ENCODE data around the gene TSHZ2. TPM values are rescaled to one million over a fixed set of nuclear protein-coding genes. Genes with fewer than 3 reads are reported as not detected.

TSHZ2 gene
- total RNA-seq, 1 experiment from 2014 or later = 0.07 TPM

GRCh38 chr20:53539516-53539915, 567.4 kb downstream of the TSHZ2 start:
- no peaks in the 10 kb centered on the region for H4K20me1 ChIP-seq (ENCODE audit: insufficient read depth)
- ChIA-PET POLR2A (no interaction called here), CTCF (interaction anchor here (1.6 kb wide), 1 partner anchor 8 kb away, joined by 5 read pairs; no protein-coding TSS in a partner anchor), RAD21 (ENCODE audit: low non-redundant PET in 1 of 2, low total read pairs in 2 of 2, uncharacterized antibody in 2 of 2, unreplicated experiment in 2 of 2) (no interaction called here)
- ATAC-seq (no peak), DNase-seq (ENCODE audit: low read depth, low spot score) (no peak)
- H3K27ac ChIP-seq (ENCODE audit: low read depth, low read length) = no peak overlapping the region
- no peak overlapping the region for H3K9ac ChIP-seq (ENCODE audit: low read length)
- intact Hi-C loops (cut with micrococcal nuclease) = no loop called here
- H3K4me2 ChIP-seq (ENCODE audit: low read length) = no peak overlapping the region
- H3K4me1 ChIP-seq (ENCODE audit: control insufficient read depth in 1 of 2, insufficient read depth in 2 of 2, low read length in 2 of 2) = no peaks in the 10 kb centered on the region
- no peak overlapping the region for H2AFZ ChIP-seq (ENCODE audit: low read depth, low read length, poor library complexity, severe bottlenecking)
- TF ChIP-seq REST (IDR thresholded peaks at IDR 0.05; ENCODE audit: low read depth) (no peak), CTCF (IDR thresholded peaks at IDR 0.05 in 2 of 3, conservative IDR thresholded peaks at IDR 0.05 in 1 of 3; ENCODE audit: borderline replicate concordance in 1 of 3, insufficient read depth in 1 of 3, low read depth in 2 of 3, low read length in 2 of 3) (no peak), SIN3A (IDR thresholded peaks at IDR 0.05; ENCODE audit: low read depth) (no peak), MAX (IDR thresholded peaks at IDR 0.05) (no peak), TCF7L2 (IDR thresholded peaks at IDR 0.05; ENCODE audit: borderline replicate concordance, extremely low read depth, insufficient read depth, insufficient read length) (no peak)
- no peak overlapping the region for H3K4me3 ChIP-seq (replicated peaks in 1 of 2; ENCODE audit: low read depth in 1 of 2, low read length in 2 of 2)
- H3K36me3 ChIP-seq (ENCODE audit: control insufficient read depth in 1 of 2, insufficient read depth in 2 of 2, low read length in 2 of 2) = no peaks in the 10 kb centered on the region
- no peaks in the 10 kb centered on the region for H3K9me3 ChIP-seq (ENCODE audit: control insufficient read depth in 1 of 2, insufficient read depth in 1 of 2, low read depth in 1 of 2, low read length in 2 of 2)
- BruUV-seq (replicated peaks) = no TSS peak
- H3K9me2 ChIP-seq (ENCODE audit: insufficient read depth) = no peaks in the 10 kb centered on the region
- H3K27me3 ChIP-seq (ENCODE audit: insufficient read depth, low read length) = no peaks in the 10 kb centered on the region
- no peaks in the 10 kb centered on the region for H3K79me2 ChIP-seq (ENCODE audit: insufficient read depth, low read length)

Data from HCT116 (cell line).